ENCODE measurements around the gene HNF4A. TPM values are rescaled to one million over a fixed set of nuclear protein-coding genes. Genes with fewer than 3 reads are reported as not detected.

Gene HNF4A
- total RNA-seq, 1 experiment from 2014 or later: 0.15 TPM

DNA sequence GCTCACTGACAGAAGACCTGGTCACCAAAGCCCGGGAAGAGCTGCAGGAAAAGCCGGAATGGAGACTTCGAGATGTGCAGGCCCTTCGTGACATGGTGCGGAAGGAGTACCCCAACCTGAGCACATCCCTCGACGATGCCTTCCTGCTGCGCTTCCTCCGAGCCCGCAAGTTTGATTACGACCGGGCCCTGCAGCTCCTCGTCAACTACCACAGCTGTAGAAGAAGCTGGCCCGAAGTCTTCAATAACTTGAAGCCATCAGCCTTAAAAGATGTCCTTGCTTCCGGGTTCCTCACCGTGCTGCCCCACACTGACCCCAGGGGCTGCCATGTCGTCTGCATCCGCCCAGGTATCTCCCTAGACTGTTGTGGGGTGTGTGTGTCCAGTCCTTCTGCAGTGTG, 124.6 kb downstream of the HNF4A start:
- H3K36me3 Mint-ChIP-seq: peaks cover 10% of the 10 kb centered on the region; the same call in 1 of the 2 replicates
- DNase-seq (ENCODE audit: low spot score) (no peak), ATAC-seq (no peak)
- H3K4me1 Mint-ChIP-seq: peaks cover 12% of the 10 kb centered on the region
- TF ChIP-seq, protein P1, sequence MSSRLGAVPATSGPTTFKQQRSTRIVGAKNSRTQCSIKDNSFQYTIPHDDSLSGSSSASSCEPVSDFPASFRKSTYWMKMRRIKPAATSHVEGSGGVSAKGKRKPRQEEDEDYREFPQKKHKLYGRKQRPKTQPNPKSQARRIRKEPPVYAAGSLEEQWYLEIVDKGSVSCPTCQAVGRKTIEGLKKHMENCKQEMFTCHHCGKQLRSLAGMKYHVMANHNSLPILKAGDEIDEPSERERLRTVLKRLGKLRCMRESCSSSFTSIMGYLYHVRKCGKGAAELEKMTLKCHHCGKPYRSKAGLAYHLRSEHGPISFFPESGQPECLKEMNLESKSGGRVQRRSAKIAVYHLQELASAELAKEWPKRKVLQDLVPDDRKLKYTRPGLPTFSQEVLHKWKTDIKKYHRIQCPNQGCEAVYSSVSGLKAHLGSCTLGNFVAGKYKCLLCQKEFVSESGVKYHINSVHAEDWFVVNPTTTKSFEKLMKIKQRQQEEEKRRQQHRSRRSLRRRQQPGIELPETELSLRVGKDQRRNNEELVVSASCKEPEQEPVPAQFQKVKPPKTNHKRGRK (CRISPR knock-in tag; IDR thresholded peaks at IDR 0.05; ENCODE audit: borderline replicate concordance): no peak
- TF ChIP-seq SMAD3 (CRISPR knock-in tag; IDR thresholded peaks at IDR 0.05; ENCODE audit: borderline replicate concordance): no peak
- no peak for TF ChIP-seq GRHL2 (CRISPR knock-in tag; IDR thresholded peaks at IDR 0.05; ENCODE audit: insufficient replicate concordance, severe bottlenecking)
- TF ChIP-seq ZNF671 (CRISPR knock-in tag; IDR thresholded peaks at IDR 0.05): no peak
- no peak for TF ChIP-seq MYBL2 (CRISPR knock-in tag; IDR thresholded peaks at IDR 0.05)
- no peak for TF ChIP-seq ETV6 (CRISPR knock-in tag; IDR thresholded peaks at IDR 0.05)
- no peak overlapping the region for H3K4me3 Mint-ChIP-seq
- ChIA-PET CTCF (no interaction called here), POLR2A (no interaction called here)
- H3K27ac Mint-ChIP-seq: no peak overlapping the region
- peaks cover 2% of the 10 kb centered on the region for H3K27me3 Mint-ChIP-seq (ENCODE audit: low read depth)
- H3K9me3 Mint-ChIP-seq: no peaks in the 10 kb centered on the region

GRCh38 chr20:44481719-44482416, 126.4 kb downstream of the HNF4A start:
- Mint-ChIP-seq H3K36me3 (peaks cover 13% of the 10 kb centered on the region), H3K27me3 (ENCODE audit: low read depth) (peaks cover 2% of the 10 kb centered on the region; the same call in 1 of the 2 replicates), H3K4me3 (no peak overlapping the region), H3K9me3 (no peaks in the 10 kb centered on the region), H3K27ac (no peak overlapping the region), H3K4me1 (no peaks in the 10 kb centered on the region; the same call in none of the 2 replicates)
- CTCF ChIA-PET: no interaction called here
- DNase-seq (ENCODE audit: low spot score): no peak
- ATAC-seq: no peak
- TF ChIP-seq SMAD4 (CRISPR knock-in tag; IDR thresholded peaks at IDR 0.05) (no peak), CREM (CRISPR knock-in tag; IDR thresholded peaks at IDR 0.05) (no peak), EMX1 (CRISPR knock-in tag; IDR thresholded peaks at IDR 0.05) (no peak), GABPB1 (CRISPR knock-in tag; IDR thresholded peaks at IDR 0.05) (no peak), MYBL2 (CRISPR knock-in tag; IDR thresholded peaks at IDR 0.05) (no peak), JUN (CRISPR knock-in tag; IDR thresholded peaks at IDR 0.05) (no peak), ATF3 (CRISPR knock-in tag; conservative IDR thresholded peaks at IDR 0.05) (no peak), PREB (CRISPR knock-in tag; IDR thresholded peaks at IDR 0.05; ENCODE audit: borderline replicate concordance) (no peak), CREB1 (CRISPR knock-in tag; IDR thresholded peaks at IDR 0.05) (no peak), RELA (CRISPR knock-in tag; IDR thresholded peaks at IDR 0.05; ENCODE audit: borderline replicate concordance) (no peak), IRF1 (CRISPR knock-in tag; IDR thresholded peaks at IDR 0.05) (no peak), ATF1 (CRISPR knock-in tag; IDR thresholded peaks at IDR 0.05) (no peak), ATF6 (CRISPR knock-in tag; IDR thresholded peaks at IDR 0.05) (no peak), SP1 (CRISPR knock-in tag; conservative IDR thresholded peaks at IDR 0.05) (no peak), MAX (CRISPR knock-in tag; IDR thresholded peaks at IDR 0.05) (no peak)
- TF ChIP-seq, protein P2, sequence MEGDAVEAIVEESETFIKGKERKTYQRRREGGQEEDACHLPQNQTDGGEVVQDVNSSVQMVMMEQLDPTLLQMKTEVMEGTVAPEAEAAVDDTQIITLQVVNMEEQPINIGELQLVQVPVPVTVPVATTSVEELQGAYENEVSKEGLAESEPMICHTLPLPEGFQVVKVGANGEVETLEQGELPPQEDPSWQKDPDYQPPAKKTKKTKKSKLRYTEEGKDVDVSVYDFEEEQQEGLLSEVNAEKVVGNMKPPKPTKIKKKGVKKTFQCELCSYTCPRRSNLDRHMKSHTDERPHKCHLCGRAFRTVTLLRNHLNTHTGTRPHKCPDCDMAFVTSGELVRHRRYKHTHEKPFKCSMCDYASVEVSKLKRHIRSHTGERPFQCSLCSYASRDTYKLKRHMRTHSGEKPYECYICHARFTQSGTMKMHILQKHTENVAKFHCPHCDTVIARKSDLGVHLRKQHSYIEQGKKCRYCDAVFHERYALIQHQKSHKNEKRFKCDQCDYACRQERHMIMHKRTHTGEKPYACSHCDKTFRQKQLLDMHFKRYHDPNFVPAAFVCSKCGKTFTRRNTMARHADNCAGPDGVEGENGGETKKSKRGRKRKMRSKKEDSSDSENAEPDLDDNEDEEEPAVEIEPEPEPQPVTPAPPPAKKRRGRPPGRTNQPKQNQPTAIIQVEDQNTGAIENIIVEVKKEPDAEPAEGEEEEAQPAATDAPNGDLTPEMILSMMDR (IDR thresholded peaks at IDR 0.05): no peak
- TF ChIP-seq, protein P3, sequence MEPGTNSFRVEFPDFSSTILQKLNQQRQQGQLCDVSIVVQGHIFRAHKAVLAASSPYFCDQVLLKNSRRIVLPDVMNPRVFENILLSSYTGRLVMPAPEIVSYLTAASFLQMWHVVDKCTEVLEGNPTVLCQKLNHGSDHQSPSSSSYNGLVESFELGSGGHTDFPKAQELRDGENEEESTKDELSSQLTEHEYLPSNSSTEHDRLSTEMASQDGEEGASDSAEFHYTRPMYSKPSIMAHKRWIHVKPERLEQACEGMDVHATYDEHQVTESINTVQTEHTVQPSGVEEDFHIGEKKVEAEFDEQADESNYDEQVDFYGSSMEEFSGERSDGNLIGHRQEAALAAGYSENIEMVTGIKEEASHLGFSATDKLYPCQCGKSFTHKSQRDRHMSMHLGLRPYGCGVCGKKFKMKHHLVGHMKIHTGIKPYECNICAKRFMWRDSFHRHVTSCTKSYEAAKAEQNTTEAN (CRISPR knock-in tag; IDR thresholded peaks at IDR 0.05): no peak
- TF ChIP-seq, protein P4, sequence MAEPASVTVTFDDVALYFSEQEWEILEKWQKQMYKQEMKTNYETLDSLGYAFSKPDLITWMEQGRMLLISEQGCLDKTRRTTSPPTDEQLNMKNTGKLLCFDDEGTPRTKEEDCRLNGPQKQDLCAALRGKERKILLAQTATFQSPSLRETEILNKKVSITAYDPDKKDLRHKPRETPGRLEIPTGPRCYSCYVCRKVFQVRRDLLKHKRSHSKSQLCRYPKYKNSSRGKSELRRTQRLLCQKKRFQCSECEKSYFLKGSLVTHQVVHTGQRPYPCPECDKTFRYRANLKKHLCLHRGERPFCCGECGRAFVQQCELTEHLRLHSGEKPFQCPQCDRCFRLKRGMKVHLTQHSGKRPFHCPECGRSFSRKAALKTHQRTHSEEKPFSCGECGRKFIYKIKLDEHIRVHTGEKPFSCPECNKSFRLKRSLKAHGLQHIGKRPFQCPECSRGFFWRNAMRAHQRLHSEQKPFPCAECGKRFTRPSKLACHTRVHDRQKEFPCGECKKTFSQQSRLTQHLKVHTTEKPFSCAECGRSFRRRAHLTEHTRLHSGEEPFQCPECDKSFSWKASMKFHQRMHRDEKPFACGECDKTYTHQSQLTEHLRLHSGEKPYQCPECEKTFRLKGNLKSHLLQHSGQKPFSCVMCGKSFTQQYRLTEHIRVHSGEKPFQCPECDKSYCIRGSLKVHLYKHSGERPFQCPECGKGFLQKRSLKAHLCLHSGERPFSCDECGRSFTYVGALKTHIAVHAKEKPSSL (CRISPR knock-in tag; conservative IDR thresholded peaks at IDR 0.05): no peak
- POLR2A ChIA-PET: interaction anchor here (0.5 kb wide), 1 partner anchor 46 kb away, joined by 3 read pairs; no protein-coding TSS in a partner anchor
